Hematopoietic multipotent progenitor cell treated with erythropoietin and hydrocortisone succinate and interleukin-3 and kit ligand, for 17 days (in vitro differentiated cells): ENCODE data around the gene ZNF619.
"Not testable (repeated sequence)": the region's sequence is repeated elsewhere in the genome, so short reads cannot be mapped to it uniquely, and the experiment has no call there.

Source experiments
- DNase-seq: peaks from one replicate; pipeline ENCODE4 v3.0.0-alpha.2; 2015; ENCODE audit warnings: low spot score

ZNF619 gene

DNA sequence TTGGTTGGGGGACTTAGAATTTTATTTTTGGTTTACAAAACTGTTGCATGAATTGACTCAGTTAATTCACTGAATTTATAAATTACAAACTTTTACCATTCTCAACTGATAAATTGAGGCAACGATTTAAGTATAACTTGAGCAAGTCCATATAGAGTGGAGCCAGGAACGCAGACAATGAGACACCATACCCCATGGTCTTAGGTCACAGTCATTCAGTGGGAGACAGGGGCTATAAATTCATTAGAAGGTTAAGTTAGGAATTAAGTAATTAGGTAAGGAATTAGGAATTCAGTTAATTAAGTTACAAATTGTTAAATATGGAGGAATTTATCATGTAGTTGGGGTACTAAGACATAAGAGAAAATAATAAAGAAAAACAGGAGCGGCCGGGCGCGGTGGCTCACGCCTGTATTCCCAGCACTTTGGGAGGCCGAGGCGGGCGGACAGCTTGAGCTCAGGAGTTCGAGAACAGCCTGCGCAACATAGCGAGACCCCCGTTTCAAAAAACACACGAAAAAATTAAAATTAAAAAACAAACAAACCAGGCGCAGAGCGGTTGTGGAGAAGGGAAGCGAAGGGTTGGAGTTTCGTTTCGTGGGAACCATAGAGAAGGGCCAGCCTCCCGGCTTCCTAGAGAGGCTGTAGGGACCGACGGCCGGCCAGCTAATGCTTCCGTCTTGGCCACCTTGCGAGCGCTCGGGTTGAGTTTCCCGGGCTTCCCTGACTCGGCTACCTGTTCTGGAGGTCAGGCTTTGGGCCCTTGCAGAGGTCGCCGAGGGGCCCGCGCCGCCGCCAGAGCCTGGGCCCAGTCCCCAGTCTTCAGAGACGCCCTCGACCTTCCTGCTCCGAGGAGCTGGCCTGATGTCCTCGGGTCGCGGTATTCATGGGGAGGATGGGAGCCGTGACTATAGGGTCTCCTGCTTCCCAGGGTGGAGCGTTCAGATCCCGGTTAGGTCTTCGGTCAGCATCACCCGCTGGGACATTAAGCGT lies at the start of gene ZNF619:
TSS of gene ZNF619 (plus strand) at position 645 of the 993 bp plus-strand sequence. CDS start 858 bp downstream, outside the sequence.
- peak; percentile 59 for DNase-seq

DNA sequence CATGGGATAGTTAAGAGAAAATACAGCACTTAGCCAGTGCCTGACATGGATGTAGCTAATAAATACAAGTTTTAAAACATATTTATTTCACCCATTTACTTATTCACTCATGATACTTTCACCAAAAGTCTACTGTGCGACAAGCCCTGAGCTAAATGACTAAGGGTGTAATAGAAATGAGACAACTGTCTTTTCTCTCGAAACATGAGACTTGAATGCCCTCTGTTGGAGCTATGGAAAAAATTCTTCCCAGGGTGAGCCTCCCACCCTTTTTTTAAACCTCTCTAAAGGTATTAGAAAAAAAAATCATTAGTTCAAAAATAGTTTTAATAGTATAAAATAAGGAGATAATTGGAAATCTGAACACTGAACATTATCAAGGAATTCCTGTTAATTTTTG lies 44.1 kb upstream of the ZNF619 start:
- DNase-seq = no peak

DNA sequence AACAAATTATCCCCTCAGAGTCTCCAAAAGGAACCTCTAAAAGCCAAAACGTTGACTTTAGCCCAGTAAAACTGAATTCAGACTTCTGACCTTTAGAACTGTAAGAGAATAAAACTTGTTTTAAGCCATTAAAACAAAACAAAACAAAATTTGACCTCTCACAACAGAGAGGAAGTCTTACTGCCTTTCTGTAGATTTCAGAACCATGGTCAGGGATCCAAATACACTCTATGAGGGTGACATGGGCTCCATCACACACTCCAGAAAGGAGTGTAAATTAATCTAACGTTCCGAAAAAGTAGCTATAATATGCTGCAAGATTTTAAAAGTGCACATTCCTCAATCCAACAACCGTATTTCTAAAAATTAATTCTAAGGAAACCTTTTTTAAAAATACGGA lies 39.0 kb upstream of the ZNF619 start:
- DNase-seq = no peak

DNA sequence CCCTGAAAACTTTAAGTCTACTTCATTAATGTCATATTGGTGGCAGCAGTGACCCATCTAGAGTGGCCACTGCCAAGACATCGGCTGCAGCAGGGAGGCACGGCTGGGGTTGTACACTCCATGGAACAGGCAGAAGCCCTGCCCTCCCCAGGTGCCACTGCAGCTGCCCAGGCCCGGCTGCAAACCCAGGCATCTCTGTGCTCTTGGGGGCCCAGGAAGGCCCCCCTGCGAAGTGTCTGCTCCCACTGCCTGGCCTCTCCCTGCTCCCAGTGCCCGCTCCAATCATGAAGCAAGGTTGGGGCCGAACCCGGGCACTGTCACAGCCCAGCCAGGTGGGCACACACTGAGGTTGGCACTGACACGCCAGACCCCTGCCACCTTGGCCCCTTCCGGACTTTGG lies 31.9 kb upstream of the ZNF619 start:
- no peak for DNase-seq

DNA sequence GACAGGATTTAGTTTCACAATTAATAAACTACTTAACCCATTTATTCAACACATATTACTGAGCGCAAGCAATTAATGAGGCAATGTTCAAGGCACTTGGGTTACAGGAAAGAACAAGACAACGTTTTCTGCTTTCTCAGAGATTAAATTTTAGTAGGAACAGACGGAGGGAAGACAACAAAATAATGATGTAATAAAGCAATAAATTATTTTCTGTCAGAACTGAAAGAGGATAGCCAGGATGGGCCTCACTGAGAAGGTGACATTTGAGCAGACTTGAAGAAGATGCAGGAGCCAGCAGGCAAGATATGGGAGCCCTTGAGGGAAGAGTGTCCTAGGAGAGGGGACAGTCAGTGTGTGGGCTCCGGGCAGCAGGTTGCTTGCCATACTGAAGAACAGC lies 31.0 kb upstream of the ZNF619 start:
- DNase-seq = no peak

DNA sequence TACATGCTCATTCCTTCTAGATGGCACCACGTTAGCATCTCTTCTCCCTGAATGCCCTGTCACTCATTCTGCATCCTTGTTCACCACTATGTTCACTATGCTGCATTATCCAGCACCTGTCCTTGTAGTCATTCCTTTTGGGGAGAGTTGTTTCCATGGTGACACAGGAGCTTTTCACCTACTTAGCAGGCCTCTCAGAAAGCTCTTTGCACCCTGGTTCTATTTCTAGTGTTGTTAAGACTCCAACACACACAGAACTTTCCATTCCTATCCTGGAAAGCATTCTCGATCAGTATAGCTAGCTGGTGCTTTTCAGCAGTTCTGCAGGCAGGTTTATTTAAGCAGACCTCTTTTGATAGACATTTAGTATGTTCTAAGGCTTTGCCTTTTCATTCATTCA lies 26.5 kb upstream of the ZNF619 start:
- DNase-seq = no peak

DNA sequence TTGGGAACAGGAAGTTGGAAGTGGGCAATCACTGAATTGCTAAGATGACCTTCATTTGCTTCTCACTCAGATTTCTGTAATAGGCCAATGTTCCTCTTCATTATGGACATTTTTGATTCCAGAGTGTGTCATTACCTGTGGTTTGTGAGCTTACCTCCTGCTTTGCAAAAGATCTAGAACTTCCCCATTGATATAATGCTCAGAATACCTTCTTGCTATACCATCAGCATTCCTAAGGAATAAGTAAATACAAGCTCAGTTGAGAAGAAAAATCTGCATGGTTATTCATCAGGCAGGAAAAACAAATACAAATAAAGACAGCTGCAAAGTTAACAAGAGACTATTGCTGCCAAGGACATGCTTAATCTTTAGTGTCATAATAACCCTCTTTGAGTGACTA lies 25.4 kb upstream of the ZNF619 start:
- DNase-seq = no peak

DNA sequence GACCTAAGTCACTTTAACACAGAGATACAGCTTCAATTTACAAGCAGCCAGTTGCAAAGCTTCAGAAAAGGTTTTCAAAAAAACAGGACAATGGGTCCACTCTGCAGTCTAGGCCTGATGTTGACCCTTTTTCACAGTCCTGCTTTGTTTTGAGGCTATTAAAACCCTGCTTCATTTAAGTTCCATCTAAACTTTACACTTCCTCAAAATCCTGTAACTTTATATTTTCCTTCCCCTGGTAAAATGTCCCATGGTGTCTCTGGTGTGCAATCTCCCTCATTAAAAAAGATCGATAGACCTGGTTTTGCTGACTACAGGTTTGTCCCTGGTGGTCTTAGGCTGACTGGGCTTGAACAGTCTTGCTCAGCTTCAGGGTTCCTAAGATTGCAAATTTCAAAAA lies 24.9 kb upstream of the ZNF619 start:
- no peak for DNase-seq

DNA sequence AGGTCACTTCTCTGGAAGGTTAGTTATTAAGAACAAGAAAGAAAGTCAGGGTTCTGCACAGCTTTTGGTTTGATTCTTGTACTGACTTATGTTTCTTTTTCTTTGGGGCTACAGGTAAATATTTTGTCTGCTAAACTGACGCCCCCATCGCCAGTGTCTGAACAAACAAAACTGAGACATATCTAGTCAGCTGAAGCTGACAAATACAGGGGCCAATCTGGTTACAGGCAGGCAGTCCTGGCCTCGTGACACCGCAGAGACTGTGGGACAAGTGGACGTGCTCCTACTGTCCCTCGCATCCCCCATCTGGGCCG lies 24.4 kb upstream of the ZNF619 start:
- no peak for DNase-seq

DNA sequence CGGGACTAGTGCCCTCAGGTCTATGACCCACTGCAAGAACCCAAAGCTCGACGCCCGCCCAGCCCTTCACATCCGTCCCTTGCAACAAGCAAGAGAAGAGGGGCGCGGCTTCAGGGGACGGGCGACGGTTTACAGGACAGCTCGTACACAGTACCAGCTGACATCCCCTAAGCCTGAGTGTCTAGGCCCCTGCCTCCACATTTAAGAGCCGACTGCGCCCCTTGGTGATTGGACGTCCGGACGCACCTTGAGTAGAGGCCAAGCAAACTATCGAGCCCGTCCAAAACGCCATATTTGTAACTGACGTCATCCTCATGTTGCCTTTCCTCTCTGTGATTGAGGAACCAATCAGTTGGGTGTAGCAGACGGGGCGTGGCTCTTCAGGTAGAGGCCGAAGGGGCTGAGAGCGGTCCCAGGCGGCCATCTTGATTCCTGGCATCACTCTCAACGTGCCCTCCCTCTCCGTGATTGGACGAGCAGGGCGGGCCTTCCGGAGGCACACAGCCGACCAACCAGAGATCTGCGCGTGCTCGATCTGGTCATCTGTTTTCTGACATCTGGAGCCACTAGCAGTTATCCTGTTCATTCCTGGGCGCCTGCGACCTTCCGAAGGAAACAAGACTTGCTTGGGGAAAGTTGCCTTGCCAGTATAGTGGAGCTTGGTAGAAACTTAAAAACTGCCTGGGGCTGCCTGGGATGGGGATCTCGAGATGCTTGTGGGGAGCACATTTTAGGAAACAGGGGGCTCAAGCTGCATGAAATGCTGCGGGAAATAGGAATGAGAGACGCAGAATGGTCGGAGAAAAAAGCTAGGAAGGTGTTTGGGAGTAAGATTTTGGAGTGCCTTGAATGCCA lies 23.8 kb upstream of the ZNF619 start:
- peak; percentile 98 for DNase-seq

DNA sequence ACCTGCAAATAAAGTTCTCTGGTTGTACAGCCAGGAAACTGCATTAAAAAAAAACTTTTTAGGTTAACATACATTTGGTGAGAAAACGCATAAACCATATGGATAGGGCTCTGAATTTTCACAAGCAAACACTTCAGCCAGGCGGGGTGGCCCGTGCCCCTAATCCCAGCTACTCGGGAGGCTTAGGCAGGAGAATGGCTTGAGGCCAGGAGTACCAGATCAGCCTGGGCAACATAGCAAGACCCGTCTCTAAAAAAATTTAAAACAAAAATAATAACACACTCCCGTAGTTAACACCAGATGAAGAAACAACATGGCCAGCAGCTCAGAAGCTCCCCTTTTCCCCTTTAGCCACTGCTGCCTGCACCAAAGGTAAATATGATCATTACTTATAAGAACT lies 23.0 kb upstream of the ZNF619 start:
- no peak for DNase-seq

DNA sequence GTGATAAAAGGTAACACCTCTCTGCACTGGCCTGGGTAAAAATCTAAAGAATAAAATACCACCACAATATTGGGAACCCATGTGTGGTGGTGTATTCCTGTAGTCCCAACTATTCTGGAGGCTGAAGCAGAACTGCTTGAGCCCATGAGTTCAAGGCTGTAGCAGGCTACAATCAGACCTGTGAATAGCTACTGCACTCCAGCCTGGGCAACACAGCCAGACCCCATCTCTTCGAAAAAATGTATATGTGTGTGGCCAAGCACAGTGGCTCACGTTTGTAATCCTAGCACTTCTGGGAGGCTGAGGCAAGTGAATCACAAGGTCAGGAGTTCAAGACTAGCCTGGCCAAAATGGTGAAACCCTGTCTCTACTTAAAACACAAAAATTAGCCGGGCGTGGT lies 21.6 kb upstream of the ZNF619 start:
- DNase-seq = no peak

DNA sequence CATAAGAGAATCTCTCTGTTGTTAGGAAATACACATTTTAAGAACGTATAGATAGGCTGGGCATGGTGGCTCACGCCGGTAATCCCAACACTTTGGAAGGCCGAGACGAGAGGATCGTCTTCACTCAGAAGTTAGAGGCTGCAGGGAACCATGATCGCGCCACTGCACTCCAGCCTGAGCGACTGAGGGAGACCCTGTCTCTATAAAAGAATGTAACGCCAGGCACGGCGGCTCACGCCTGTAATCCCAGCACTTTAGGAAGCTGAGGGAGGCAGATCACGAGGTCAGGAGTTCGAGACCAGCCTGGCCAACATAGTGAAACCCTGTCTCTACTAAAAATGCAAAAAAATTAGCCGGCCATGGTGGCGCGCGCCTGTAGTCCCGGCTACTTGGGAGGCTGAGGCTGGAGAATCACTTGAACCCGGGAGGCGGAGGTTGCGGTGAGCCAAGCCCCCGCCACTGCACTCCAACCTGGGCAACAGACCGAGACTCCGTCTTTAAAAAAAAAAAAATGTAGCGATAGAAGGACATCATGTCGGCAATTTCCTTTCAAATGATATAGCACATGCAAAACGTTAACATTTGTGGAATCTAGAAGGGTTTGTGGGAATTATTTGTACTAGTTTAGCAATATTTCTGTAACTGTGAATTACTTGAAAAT lies 20.5 kb upstream of the ZNF619 start:
- no peak for DNase-seq

DNA sequence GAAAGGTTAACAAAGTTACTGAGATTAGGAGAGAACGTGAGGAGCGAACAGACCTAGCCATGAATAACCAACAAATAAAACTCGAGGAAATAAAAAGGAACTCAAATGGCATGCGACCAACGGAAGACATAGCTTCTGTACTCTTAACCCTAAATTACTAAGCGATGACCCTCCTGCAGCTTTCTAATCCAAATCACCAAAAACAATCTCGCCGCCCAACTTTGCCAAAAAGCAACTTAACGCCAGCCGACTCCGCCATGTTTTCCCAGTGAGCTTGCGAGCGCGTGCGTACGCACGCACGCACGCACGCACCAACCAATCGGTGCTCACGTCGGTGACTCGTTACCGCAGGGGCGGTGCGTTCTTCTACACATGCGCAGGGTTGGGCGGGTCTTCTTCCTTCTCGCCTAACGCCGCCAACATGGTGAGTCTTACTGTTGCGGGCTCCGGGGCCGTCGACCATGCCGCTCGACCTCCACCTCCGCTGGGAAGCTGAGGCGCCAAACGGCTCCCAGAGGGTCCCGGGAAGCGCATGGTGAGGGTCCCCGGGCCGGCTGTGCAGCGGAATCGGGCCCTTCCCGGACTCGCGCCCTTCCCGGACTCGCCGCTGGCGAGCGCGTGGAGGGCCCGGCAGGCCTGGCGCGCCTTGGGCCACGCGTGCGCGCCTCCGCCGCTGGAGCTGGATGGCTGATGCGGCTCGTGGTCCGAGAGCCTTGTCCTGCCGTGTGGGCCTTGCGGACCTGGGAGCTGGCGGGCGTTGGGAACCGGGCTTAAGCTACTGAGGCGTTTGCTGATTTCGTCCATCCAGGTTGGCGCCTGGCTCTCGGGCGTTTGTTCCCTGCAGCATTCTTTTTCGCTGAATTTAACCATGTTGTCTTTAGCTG lies 19.7 kb upstream of the ZNF619 start, which contains the start of gene RPL14:
TSS of gene RPL14 (plus strand) at position 400 of the 884 bp plus-strand sequence. CDS start at position 533, 133 bp downstream.
- peak; percentile 97 for DNase-seq

DNA sequence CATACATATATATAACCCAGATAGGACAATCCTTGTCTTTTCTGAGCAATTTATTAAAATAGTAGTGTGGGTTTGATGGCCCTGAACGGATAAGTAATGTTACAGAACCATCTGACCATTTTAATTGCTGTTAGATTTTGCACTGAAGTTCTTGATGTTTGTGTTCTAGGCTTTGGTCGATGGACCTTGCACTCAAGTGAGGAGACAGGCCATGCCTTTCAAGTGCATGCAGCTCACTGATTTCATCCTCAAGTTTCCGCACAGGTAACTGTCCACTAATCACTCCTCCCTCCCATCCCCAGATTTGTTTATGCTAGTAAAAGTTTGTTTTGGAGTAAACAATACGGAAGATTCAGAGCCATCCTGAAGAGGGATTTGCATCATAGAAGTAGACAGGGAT lies 18.4 kb upstream of the ZNF619 start:
- DNase-seq = no peak

DNA sequence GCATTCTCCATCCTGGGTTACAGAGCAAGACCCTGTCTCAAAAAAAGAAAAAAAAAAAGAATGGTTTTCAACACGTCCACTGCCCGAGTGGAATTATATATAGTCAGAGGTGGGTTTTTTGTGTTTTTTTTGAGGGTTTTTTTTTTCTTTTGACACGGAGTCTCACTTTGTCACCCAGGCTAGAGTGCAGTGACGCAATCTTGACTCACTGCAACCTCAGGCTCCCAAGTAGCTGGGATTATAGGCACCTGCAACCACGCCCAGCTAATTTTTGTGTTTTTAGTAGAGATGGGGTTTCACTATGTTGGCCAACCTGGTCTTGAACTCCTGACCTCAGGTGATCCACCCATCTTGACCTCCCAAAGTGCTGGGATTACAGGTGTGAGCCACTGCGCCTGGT lies 16.4 kb upstream of the ZNF619 start:
- DNase-seq = not testable (repeated sequence)

DNA sequence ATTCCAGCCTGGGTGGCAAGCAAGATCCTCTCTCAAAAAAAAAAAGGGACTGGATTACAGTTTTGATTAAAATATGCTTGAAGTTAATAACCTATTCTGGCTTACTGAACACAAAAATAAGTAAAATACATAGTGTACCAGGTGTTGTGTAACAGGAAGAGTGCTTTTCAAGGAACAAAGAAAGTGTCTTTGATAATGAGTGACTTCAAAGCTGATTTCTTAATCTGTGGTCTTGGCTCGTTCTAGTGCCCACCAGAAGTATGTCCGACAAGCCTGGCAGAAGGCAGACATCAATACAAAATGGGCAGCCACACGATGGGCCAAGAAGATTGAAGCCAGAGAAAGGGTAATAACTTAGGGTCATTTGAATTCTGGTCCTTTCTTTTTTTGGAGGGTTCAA lies 15.8 kb upstream of the ZNF619 start:
- no peak for DNase-seq

DNA sequence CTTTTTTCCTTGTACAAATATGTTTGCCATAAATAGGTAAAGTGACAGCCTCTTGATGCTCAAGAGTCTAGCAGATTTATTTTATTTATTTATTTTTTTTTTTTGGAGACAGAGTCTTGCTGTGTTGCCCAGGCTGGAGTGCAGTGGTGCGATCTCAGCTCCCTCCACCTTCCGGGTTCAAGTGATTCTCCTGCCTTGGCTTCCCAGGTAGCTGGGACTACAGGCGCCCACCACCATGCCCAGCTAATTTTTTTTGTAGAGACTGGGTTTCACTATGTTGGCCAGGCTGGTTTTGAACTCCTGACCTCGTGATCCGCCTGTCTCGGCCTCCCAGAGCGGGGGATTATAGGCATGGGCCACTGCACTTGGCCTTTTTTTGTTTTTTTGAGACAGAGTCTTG lies 14.1 kb upstream of the ZNF619 start:
- DNase-seq = not testable (repeated sequence)

DNA sequence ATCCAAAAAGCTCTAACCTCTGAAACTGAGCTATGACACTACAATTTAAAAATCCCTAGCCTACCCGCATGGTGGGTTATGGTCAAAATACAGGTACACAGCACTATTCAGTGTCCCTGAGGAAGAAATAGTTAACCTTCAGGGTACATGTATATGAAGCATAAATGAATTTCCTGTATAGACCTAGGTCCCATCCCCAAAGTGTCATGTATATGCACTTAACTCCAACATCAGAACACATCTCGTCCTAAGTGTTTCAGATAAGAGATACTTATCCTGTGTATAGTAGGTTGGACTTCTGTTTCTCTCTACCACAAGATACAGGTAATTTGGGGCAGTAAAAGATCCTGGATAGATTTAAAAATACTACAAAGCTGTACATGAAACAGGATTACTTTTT lies 13.3 kb upstream of the ZNF619 start:
- DNase-seq = no peak

DNA sequence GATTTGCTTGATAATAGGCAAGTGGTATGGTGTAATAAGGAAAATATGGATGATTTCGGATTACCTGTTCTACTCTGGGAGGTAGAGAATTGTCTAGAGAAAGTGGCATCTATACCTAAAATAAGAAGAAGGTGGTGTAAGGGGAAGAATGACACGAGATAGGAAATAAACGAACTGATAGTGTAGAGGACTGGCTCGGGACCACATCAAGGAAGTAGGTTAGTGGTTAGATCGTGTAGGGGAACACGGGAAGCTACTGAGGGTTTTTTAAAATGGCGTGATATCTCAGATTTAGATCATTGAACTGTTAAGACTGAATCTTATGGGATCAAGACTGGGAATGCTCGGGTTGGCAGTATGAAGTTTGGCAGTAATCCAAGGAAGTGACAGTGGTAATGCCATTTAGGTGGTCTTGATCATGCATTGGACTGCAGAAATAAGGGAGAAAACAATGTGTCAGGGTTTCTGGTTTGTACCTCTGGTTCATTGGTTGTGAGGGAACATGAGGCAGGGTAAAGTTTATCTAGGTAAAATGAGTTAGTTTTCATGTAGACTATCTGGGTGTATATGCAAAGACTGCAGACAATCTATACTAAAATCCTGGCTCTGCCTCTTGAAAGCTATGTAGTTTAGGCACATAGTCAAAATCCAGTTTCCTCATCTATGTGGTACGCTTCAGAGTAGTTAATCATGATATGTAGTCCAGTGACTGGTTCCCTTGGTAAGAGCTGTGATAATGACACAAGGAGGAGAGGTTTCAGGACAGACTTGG lies 12.4 kb upstream of the ZNF619 start:
- no peak for DNase-seq

DNA sequence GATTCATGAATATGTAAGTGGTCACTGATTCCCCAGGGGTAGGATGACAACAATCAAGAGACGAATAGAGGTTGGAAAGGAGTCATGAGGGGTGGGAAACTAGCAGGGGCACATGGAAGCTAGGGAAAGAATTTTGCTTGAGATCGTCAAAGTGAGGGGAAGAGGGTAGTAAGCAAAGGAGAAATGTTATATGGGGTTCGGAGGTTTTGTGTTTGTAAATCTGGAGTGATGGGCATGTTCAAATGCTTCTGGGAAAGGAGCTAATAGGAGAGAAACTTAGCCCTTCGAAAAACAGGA lies 11.9 kb upstream of the ZNF619 start:
- DNase-seq = no peak
